ENCODE measurements around the gene PGAM1. TPM values are rescaled to one million over a fixed set of nuclear protein-coding genes. Genes with fewer than 3 reads are reported as not detected.

The PGAM1 gene
- total RNA-seq, 1 experiment from 2014 or later = 148 TPM

- BruUV-seq (replicated peaks) = no TSS peak
- TF ChIP-seq CTCF (IDR thresholded peaks at IDR 0.05; ENCODE audit: unreplicated experiment) = no peak
- no peak for DNase-seq
- no peak overlapping the region for H3K4me3 Mint-ChIP-seq (ENCODE audit: low read depth, unreplicated experiment)
- H3K36me3 Mint-ChIP-seq (ENCODE audit: insufficient read depth, unreplicated experiment) = peaks cover 11% of the 10 kb centered on the region
- H3K4me1 Mint-ChIP-seq (ENCODE audit: low read depth, unreplicated experiment) = no peaks in the 10 kb centered on the region
- H3K27ac Mint-ChIP-seq (ENCODE audit: unreplicated experiment) = no peak overlapping the region
- no peaks in the 10 kb centered on the region for H3K9me3 Mint-ChIP-seq (ENCODE audit: low read depth, unreplicated experiment)
- H3K27me3 Mint-ChIP-seq (ENCODE audit: unreplicated experiment) = no peaks in the 10 kb centered on the region
- CTCF ChIA-PET = no interaction called here
- intact Hi-C loops (cut with micrococcal nuclease; ENCODE audit: unreplicated experiment) = no loop called here
These were observed 45.5 kb upstream of the PGAM1 start for GRCh38 chr10:97380516-97380915.

- Mint-ChIP-seq H3K27ac (ENCODE audit: unreplicated experiment) (no peak overlapping the region), H3K27me3 (ENCODE audit: unreplicated experiment) (no peaks in the 10 kb centered on the region), H3K4me1 (ENCODE audit: low read depth, unreplicated experiment) (no peaks in the 10 kb centered on the region), H3K36me3 (ENCODE audit: insufficient read depth, unreplicated experiment) (peaks cover 8% of the 10 kb centered on the region), H3K4me3 (ENCODE audit: low read depth, unreplicated experiment) (no peak overlapping the region), H3K9me3 (ENCODE audit: low read depth, unreplicated experiment) (no peaks in the 10 kb centered on the region)
- TF ChIP-seq CTCF (IDR thresholded peaks at IDR 0.05; ENCODE audit: unreplicated experiment) = no peak
- BruUV-seq (replicated peaks) = no TSS peak
- DNase-seq = no peak
- intact Hi-C loops (cut with micrococcal nuclease; ENCODE audit: unreplicated experiment) = no loop called here
- CTCF ChIA-PET = no interaction called here
These were observed 44.4 kb upstream of the PGAM1 start for GRCh38 chr10:97381626-97382025.

GRCh38 chr10:97383159-97383558, 42.8 kb upstream of the PGAM1 start:
- Mint-ChIP-seq H3K27ac (ENCODE audit: unreplicated experiment) (no peak overlapping the region), H3K27me3 (ENCODE audit: unreplicated experiment) (no peaks in the 10 kb centered on the region), H3K9me3 (ENCODE audit: low read depth, unreplicated experiment) (no peaks in the 10 kb centered on the region), H3K36me3 (ENCODE audit: insufficient read depth, unreplicated experiment) (peaks cover 12% of the 10 kb centered on the region), H3K4me3 (ENCODE audit: low read depth, unreplicated experiment) (no peak overlapping the region), H3K4me1 (ENCODE audit: low read depth, unreplicated experiment) (no peaks in the 10 kb centered on the region)
- intact Hi-C loops (cut with micrococcal nuclease; ENCODE audit: unreplicated experiment) = no loop called here
- CTCF ChIA-PET = no interaction called here
- DNase-seq = no peak
- no TSS peak for BruUV-seq (replicated peaks)
- no peak for TF ChIP-seq CTCF (IDR thresholded peaks at IDR 0.05; ENCODE audit: unreplicated experiment)

- BruUV-seq (replicated peaks) = no TSS peak
- TF ChIP-seq CTCF (IDR thresholded peaks at IDR 0.05; ENCODE audit: unreplicated experiment) = no peak
- H3K4me3 Mint-ChIP-seq (ENCODE audit: low read depth, unreplicated experiment) = no peak overlapping the region
- H3K4me1 Mint-ChIP-seq (ENCODE audit: low read depth, unreplicated experiment) = no peaks in the 10 kb centered on the region
- CTCF ChIA-PET = no interaction called here
- H3K27ac Mint-ChIP-seq (ENCODE audit: unreplicated experiment) = no peak overlapping the region
- peaks cover 21% of the 10 kb centered on the region for H3K36me3 Mint-ChIP-seq (ENCODE audit: insufficient read depth, unreplicated experiment)
- H3K27me3 Mint-ChIP-seq (ENCODE audit: unreplicated experiment) = no peaks in the 10 kb centered on the region
- DNase-seq = no peak
- H3K9me3 Mint-ChIP-seq (ENCODE audit: low read depth, unreplicated experiment) = no peaks in the 10 kb centered on the region
- intact Hi-C loops (cut with micrococcal nuclease; ENCODE audit: unreplicated experiment) = no loop called here
These were observed 41.8 kb upstream of the PGAM1 start for GRCh38 chr10:97384156-97384555.

- H3K27ac Mint-ChIP-seq (ENCODE audit: unreplicated experiment) = no peak overlapping the region
- no peaks in the 10 kb centered on the region for H3K9me3 Mint-ChIP-seq (ENCODE audit: low read depth, unreplicated experiment)
- no peaks in the 10 kb centered on the region for H3K4me1 Mint-ChIP-seq (ENCODE audit: low read depth, unreplicated experiment)
- no TSS peak for BruUV-seq (replicated peaks)
- no peak for DNase-seq
- no peak for TF ChIP-seq CTCF (IDR thresholded peaks at IDR 0.05; ENCODE audit: unreplicated experiment)
- H3K27me3 Mint-ChIP-seq (ENCODE audit: unreplicated experiment) = no peaks in the 10 kb centered on the region
- H3K36me3 Mint-ChIP-seq (ENCODE audit: insufficient read depth, unreplicated experiment) = peaks cover 21% of the 10 kb centered on the region
- CTCF ChIA-PET = no interaction called here
- intact Hi-C loops (cut with micrococcal nuclease; ENCODE audit: unreplicated experiment) = no loop called here
- no peak overlapping the region for H3K4me3 Mint-ChIP-seq (ENCODE audit: low read depth, unreplicated experiment)
These were observed 41.4 kb upstream of the PGAM1 start for GRCh38 chr10:97384641-97385040.

Data from Calu3 (cell line).